Activated CD4-positive, CD25-positive, alpha-beta regulatory T cell treated with anti-CD3 and anti-CD28 coated beads, Interleukin-2, amount 50 U/mL, for 72 hours (primary cell): Measurements from ENCODE around the gene BICC1.

Source experiments
- DNase-seq: peaks from one replicate; pipeline ENCODE4 v3.0.0; 2021

The BICC1 gene

DNA sequence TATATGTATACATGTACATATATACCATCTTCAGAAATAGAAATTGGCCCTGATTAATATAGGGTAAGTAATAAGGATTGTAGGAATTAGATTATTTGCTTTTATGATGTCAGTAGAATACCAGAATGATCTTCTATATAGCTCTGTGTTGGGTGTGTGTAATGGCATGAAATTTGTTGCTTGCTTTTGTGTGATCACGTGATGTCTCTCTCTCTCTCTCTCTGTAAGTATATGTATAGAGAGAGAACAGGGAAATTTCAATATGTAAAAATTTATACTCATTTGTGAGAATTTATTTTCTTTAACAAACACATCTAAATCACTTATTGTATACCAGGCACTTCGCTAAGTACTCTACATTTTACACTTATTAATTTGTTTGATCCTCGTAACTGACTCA is 272.7 kb downstream of the BICC1 start:
- DNase-seq = no peak

DNA sequence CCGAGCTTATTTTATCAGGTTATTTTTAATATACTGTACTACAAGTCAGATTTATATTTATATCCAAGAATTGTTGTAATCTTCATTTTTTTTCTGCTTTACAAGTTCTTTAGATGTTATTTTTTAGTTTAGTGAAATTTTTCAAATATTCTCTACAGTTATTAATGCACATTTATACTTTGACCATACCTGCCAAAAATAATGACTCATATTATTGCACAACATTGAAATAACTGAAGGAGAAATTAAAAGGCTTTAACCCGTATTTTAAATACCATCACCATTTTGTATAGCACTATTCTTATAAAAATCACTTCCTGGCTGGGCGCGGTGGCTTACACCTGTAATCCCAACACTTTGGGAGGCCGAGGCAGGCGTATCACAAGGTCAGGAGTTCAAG is 278.5 kb downstream of the BICC1 start:
- DNase-seq = no peak

DNA sequence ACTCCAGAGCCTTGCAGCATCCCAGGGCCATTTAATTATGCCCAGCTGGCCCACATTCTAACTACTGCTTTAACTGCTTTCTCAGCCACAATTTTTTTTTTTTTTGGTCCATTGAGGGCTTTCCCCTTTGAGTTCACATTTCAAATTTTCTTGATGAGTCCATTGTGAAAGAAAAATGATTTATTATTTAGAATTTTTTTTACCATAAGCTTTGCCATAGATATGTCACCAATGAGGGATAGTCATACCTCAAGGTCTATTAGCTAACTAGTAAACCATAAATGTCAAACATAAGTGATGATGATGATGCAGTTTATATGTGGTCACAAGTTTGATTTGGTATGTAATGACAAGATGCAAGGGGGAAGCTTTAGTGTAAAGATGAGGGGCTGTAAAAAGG is 282.9 kb downstream of the BICC1 start:
- no peak for DNase-seq

DNA sequence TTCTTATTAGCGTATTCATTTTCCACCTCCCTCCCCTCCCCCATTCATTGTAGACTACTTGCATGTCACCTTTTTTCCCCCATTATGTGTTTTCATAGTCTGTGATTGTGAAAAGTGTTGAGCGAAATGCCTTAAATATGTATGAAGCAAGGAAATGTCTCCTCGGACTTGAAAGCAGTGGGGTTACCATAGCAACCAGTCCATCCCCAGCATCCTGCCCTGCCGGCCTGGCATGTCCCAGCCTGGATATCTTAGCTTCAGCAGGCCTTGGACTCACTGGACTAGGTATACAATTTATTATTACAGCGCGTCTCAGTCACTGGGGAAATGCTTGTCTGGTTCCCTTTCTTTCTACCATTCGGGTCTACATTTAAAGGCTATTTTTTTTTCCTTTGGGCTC is 283.6 kb downstream of the BICC1 start:
- DNase-seq = no peak

DNA sequence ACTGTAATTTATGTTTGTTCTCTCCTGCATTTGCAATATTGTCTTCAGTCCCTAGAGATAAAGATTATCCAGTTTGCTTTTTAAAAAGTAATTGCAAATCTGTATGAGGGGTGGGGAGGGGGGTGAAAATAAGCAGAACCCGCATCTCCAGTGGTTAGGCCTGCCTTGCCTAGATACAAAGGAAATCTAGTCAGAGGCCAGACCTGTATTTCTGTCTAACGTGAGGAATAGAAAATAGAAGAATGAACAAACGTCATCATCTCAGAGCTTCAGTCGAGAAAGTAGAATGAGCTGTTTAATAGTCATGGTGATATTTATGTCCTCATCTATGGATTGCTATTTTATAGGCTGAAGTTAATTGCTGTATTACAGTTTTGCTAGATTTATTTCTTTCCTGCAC is 284.2 kb downstream of the BICC1 start:
- DNase-seq = no peak

DNA sequence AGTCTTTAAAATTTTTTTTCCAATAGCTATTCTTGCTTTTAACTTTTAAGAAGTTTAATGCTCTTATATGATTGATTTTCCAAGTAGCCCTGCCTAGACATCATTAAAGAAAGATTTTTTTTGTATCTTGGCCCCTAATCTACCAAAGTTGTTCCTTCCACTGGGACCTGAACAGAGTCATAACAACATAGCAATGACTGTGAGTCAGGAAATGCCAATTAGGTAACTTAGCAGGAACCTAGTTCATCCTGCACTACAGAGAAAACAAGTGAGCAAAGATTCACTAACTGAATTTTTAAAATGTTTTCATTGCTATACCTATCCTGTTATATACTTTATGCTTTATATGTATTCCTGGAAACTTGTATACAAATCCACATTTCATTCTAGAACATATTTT is 284.7 kb downstream of the BICC1 start:
- no peak for DNase-seq

DNA sequence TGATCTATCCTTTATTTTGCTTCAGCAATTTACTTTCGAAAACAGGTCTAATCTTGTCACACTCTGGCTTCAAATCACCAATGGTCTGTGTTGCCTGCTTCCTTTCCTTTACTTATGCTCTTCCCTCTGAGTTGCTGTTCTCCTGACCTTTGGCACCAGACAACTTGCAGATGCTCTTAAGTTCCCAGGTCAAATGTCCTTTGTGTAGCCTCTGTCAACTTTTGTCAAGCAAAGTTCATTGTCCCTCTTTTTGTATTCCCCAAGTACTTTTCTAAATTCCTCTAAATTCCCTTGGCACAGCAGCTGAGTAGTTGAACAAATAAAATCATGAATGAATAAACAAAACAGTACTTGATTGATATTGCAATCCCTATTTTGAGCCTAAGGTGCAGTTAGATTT is 289.4 kb downstream of the BICC1 start:
- no peak for DNase-seq

DNA sequence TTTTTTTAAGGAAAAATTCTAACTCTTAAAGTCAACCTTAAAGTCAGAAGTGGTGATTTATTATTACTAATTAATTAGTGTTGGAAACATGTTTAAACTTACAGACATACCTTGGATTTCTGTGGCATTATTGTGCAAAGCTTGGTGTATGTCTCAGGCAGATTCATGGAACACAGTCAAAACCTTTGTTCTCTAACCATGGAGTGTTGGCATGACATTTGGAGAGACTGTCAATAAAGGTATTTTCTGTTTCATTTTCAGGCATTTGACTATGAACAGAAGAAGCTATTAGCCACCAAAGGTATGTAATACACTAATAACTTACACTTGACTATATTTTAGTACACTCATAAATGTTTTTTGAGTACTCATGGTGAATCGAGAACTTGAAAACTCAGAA is 293.7 kb downstream of the BICC1 start:
- no peak for DNase-seq

DNA sequence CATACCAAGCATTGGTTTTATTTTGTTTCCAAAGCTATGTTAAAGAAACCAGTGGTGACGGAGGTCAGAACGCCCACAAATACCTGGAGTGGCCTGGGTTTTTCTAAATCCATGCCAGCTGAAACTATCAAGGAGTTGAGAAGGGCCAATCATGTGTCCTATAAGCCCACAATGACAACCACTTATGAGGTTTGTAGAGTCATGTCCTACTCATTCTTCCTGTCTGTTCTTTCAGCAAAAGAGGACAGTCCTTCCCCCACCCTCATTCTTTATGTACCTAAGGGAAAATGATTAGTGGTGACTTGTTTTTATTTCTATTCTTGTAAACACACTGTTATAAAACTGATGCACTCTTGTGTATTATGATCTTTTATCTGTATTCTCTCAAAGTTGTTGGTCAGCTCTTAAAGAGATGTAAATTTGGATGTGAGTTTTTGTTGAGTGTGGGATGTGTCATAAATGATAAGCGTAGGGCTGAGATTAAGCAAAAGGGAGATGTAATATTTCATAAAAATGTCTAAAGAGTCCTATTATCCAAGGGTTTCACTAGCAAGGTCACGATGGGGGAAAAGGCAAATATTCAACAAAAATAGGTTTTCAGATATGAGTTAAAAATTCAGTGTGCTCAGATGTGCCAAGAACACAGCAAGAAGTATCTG is 294.4 kb downstream of the BICC1 start:
- no peak for DNase-seq

DNA sequence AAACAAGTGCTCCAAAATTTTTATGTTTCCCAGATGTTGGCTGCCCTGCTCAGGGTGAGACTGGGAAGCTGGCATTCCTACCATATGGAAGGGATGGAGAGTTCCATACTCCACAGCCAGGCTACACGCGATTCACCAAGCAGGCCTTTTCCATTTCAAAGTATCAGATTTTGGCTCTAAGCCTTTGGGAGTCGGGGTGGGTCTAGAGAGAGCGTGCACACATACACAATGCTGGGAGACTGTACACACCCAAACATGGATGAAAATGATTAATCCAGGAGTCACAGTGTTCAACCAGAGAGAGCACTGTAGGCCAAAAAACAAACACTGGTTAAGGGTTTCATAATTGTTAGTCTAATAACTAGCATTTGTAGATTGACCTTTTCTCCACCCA is 295.0 kb downstream of the BICC1 start:
- no peak for DNase-seq

DNA sequence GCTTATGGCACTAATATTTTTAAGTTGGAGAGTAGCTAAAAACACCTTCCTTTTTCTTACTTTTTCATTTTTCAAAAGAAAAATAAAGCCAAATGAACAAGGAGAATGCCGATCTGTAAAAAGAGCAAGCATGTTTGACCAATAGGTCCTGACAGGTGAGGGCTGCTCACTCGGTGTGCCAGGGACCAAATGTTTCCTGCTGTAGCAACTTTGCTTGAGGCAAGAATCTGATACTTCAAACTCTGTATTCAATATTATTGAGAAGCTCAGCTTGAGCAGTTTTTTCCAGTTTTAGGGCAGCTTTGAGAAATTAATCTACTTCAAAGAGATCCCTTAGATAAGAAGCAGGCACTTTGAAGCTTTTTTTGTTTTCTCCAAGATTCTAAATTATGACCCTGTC is 298.1 kb downstream of the BICC1 start:
- DNase-seq = no peak

DNA sequence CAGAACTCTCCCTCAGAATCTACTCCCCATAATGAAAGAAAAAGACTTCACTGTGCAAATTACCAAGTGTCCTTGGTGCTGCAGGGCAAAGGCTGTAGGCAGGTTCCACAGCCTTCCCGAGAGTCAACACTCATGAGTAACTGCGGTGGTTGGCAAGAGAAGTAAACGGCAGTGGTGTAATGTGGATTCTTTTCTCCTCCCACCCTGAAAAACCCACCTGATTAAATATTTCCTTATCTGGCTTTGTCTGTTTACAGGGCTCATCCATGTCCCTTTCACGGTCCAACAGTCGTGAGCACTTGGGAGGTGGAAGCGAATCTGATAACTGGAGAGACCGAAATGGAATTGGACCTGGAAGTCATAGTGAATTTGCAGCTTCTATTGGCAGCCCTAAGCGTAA is 300.9 kb downstream of the BICC1 start:
- no peak for DNase-seq

DNA sequence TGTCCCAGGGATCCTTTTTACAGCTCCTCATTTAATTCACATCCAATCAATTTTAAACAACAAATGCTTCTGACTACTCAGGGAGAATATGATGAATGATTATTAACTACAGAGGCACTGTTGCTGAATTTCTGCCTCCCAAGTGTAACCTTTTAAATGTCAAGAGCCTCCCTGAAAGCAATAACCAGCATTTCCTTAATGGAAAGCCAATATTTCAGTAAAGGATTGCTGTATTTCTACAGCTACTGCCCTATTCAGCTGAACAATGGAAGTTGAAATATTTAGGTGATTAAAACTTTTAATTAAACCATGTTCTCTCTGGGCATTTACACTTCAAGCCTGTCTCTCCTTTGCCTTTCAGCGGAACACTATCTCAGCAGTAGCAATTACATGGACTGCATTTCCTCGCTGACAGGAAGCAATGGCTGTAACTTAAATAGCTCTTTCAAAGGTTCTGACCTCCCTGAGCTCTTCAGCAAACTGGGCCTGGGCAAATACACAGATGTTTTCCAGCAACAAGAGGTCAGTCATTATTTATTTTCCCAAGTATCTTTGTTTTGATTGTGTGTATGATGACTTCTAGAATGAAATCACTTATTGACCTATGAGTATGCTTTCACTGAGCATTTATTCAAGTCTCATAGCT is 304.7 kb downstream of the BICC1 start:
- DNase-seq = no peak

DNA sequence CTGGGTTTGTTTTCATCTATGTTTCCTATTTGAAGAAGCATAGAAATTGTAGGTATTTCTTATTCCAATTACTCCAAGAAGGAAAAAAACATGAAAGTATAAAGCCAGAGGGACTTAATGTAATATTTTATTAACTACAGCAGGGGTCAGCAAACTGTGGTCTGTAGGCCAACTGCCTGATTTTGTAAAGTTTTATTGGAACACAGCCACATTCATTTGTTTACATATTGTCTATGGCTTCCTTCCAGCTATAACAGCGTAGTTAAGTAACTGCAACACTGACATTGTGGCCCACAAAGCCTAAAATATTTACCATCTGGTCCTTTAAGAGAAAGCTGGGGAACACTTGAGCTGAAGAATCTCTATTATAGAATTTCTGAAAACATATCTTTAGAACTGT is 306.2 kb downstream of the BICC1 start:
- DNase-seq = no peak

DNA sequence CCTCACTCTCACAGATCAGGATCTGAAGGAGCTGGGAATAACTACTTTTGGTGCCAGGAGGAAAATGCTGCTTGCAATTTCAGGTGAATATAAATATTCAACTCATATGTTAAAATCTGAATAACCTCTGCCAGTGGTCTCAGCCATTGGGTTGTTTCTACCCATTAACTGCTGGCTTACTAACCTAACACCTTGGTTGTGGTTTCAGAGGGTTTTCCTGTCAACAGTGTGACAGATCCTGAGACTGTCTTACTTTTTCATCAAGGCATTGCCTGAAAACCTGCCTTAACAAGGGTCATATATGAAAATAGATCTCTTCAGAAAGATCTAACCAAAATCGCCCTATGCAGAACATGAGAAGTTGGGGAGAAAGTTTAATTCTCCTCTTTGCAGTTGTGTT is 307.7 kb downstream of the BICC1 start:
- DNase-seq = no peak

DNA sequence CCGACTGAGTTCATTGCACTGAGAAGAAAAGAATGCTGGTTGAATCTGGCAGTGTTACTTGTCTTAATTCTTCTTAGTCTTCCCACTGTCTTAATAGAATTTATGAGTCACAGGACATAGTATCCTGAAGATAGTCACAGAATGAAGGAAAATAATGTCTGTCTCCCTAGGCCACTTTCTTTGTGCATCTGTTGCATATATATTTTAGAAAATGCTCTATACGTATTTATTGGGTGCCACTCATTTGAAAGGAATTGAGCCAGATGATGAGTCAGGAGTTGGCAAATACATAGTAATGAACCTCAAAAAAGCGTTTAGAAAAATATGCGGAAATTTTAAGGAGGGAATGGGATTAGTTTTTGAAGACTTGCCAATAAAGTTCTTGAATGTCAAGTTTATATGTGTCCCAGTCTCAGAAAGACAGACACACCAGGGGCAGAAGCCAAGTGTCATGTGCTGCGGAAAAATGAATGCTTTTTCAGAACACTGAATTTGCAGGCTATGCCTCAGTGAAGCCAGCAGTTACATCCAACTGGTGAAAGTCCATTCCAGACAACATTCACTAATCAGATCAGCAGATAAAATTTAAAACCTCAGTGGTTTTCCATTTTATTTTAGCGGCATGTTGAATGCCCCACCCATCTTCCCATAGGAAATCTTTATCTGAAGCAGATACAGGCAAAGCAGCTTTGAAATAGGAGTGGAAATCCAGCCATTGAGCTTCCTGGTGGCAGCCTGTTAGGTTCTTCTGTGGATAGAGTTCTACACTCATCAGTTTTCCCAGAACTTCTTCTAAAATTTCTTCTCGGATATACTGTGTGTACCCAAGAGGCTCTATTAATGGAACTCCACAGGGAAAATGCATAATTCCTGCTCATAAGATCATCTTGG is 308.4 kb downstream of the BICC1 start:
- no peak for DNase-seq

DNA sequence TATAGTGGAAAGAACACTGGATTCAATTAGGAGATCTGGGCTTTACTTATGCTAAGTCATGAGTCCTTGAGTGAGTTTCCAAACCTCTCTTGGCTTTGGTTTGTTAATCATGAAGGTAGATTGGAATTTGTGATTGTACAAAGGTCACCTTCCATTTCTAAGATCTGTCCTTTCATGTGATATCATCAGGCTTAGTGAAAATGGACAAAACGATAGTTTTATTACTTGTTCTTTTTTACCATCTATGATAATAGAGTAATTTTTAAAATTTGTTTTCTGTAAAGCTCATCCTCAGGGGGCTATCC is 309.0 kb downstream of the BICC1 start:
- no peak for DNase-seq

DNA sequence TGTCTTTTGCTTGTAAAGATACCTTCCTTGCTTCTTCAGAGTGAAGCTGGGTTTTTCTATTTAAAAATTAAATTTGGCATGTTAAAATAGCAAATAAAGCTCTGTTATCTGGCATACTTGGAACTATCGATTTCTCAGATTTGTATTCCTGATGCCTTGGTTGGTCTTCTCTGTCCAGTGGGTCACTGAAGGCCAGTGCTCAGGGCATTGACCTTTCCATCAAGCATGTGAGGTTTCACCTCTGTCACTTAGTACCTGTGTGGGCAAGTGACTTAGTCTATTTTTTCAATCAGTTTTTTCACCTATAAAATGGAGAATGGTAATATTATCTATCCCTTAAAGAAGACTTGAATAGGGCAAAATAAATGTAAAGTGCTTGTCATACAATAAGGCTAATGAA is 311.3 kb downstream of the BICC1 start:
- DNase-seq = no peak

DNA sequence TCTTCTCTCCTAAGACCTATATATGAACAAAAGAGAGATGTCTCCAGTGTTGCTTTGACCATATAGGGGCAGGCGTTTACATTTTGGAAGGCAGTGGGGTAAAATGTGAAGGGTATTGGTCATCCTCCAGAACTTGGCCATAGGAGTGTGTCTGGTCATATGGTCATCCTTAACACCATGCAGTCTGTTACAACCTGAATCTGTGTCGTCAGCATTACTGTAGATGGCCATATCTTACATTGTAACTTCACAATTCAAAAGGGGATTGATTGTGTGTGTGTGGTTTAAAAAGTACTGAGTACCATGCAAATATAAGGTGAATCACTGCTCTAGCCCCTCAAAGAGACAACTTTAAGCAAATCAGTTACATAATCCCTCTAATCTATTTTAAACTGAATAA is 311.7 kb downstream of the BICC1 start:
- no peak for DNase-seq

DNA sequence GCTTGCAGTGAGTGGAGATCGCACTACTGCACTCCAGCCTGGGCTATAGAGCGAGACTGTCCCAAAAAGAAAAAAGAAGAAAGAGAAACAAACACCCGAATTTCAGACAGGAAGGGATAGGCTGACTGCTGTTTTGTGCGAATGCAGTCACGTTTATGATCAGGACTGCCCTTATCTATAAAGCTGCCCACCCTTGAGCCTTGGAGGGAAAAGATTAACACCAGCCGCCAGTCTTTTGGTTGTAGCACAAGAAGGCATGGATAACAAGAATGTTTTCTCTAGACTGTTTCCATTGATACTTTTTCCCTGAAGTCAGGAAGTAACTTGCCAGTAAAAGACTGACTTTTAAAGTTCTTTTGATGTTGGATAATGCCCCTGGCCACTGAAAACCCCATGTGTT is 314.0 kb downstream of the BICC1 start:
- DNase-seq = no peak

DNA sequence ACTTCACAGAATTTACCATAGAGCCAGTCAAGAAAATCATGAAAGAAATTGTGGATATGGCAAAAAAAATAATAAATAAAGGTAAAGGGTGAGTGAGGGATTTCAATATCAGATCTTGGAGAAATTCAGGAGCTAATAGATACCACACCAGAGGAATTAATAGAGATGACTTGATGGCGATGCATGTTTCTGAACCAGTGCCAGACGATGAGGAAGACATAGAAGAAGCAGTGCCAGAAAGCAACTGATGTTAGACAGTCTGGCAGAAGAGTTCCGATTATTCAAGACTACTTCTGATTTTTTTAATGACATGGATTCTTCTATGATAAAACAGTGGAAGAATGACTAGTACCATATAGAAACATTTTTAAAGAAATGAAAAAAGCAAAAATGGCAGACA is 314.7 kb downstream of the BICC1 start:
- DNase-seq = no peak

DNA sequence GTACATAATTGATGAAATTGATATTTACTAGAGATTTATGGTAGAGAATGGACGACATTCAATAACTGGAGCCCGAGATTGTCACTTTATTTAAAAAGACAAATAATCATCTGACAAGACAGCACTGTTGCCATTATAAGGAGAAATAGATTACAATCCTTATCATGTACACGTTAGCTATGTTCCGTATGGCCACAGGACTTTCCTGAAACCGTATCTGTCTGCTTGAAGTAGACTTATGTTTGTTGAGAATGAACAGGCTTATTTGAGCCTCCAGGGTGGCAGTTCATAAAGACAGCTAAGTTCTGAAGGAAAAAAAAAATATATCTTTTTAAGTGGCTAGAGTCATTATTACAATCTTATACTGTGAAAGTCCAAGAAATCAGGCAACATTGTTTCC is 317.2 kb downstream of the BICC1 start:
- DNase-seq = no peak

DNA sequence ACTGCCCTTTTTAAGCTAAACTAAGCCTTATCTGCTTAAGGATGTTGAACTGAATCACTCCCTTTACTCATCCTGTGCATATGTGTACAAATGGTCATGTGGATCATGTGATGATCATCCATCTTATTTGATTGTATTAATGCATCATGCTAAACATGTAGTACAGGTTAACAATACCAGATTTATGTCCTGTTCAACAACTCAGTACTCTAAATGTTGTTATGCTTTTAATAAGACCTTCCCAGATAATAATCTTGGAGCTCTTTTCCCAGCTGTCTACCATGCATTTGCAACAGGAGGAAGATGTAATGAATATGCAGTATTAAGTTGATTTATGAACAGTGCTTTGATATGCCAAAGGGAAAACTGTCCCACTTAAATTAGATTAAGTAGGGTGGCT is 318.0 kb downstream of the BICC1 start:
- no peak for DNase-seq

DNA sequence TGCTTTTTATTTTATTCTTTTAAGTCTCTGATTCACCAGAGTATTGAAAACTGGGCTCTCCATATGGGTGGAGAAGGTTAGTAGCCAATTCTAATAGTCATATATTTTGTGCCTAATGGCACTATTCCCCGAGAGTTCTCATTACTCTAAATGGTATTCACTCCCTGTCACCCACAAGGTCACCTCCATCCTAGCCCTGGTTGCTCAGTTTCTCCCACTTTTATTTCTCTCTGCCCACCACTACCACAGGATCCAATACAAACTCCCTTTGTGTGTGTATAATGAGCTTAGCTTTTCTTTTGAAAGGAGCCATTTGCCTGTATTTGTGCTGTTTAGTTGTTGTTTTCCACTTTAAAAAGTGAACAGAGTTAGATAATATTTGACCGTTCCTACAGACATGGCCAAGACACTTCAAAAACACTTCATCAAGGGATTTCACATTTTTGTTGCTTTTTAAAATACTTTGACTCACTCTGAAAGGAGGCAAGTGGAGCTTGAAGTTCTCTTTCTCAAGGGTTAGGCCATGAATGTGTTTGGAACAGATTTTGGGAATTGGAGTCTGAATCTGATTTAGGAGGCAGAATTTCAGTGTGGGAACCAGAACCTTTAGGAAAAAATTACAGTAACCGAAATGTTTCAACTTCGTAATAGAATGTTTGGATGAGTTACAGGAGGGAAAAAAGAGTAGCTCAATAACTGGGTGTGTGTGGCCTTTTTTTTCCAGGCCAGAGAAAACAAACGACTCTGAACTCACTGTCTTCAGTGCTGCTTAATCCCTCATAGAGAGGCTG is 321.3 kb downstream of the BICC1 start:
- DNase-seq = no peak
